GM10248 (cell line): ENCODE data around the gene ZDHHC16.

Experiments used
- CTCF ChIA-PET: fragments of 300-600 bp; sonication (Branson Sonifier 250); formaldehyde crosslinking; extraction: SDS; loops from one replicate; lab custom pipeline; 2021; ENCODE audit warnings: antibody characterized with exemption; lab: Yijun Ruan, JAX
- POLR2A ChIA-PET: fragments of 350-650 bp; sonication (Branson Sonifier 250); formaldehyde crosslinking; extraction: SDS; loops from one replicate; lab custom pipeline; 2020; ENCODE audit warnings: antibody characterized with exemption; lab: Yijun Ruan, JAX
- DNase-seq: peaks from one replicate; pipeline ENCODE4 v3.0.0; 2012; ENCODE audit errors: extremely low spot score
- TF ChIP-seq, protein P1 (sequence below): IDR thresholded peaks from 2 replicates; pipeline ENCODE4 v1.5.1; 2012; ENCODE audit warnings: mild to moderate bottlenecking, low read depth; ENCODE audit errors: extremely low read depth, missing control alignments, control extremely low read depth

Gene ZDHHC16

GRCh38 chr10:97499561-97500296 is 53.8 kb downstream of the ZDHHC16 start:
- no peak for DNase-seq
- CTCF ChIA-PET = interaction anchor here (0.8 to 1.8 kb wide), 6 partner anchors 10 to 91 kb away, joined by 3 to 7 read pairs (median 3); no protein-coding TSS in a partner anchor
- TF ChIP-seq, protein P1, sequence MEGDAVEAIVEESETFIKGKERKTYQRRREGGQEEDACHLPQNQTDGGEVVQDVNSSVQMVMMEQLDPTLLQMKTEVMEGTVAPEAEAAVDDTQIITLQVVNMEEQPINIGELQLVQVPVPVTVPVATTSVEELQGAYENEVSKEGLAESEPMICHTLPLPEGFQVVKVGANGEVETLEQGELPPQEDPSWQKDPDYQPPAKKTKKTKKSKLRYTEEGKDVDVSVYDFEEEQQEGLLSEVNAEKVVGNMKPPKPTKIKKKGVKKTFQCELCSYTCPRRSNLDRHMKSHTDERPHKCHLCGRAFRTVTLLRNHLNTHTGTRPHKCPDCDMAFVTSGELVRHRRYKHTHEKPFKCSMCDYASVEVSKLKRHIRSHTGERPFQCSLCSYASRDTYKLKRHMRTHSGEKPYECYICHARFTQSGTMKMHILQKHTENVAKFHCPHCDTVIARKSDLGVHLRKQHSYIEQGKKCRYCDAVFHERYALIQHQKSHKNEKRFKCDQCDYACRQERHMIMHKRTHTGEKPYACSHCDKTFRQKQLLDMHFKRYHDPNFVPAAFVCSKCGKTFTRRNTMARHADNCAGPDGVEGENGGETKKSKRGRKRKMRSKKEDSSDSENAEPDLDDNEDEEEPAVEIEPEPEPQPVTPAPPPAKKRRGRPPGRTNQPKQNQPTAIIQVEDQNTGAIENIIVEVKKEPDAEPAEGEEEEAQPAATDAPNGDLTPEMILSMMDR = no peak
- POLR2A ChIA-PET = no interaction called here

- TF ChIP-seq, protein P1 = no peak
- POLR2A ChIA-PET = no interaction called here
- CTCF ChIA-PET = no interaction called here
- DNase-seq = no peak
Observed at GRCh38 chr10:97500297-97500575, 54.3 kb downstream of the ZDHHC16 start.

- POLR2A ChIA-PET = no interaction called here
- no peak for DNase-seq
- TF ChIP-seq, protein P1 = no peak
- CTCF ChIA-PET = no interaction called here
Observed at GRCh38 chr10:97502916-97503315, 56.9 kb downstream of the ZDHHC16 start.

DNA sequence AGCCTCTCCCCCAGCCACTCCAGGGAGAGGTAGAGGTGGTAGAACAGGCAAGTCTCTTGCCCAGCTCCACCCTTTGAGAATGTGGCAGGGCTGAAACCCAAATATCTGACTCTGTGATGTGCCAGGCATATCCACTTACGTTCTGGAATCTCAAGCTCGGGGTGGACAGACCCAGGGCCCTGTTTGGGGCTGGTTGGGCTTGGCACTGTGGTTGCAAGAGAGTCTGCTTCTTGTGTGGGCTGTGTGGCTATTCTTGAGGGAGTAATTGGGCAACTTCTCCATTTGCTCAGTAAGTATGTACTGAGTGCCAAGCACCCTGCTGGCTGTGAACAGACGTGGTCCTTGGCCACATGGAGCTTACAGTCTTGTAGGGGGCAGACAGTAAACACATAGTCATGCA is 57.4 kb downstream of the ZDHHC16 start:
- DNase-seq = no peak
- ChIA-PET CTCF (no interaction called here), POLR2A (no interaction called here)
- TF ChIP-seq, protein P1 = no peak

GRCh38 chr10:97505152-97505551 is 59.2 kb downstream of the ZDHHC16 start:
- ChIA-PET CTCF (interaction anchor here (1.0 to 1.4 kb wide), 2 partner anchors 10 to 22 kb away, joined by 3 read pairs; no protein-coding TSS in a partner anchor), POLR2A (no interaction called here)
- no peak for DNase-seq
- TF ChIP-seq, protein P1 = no peak

DNA sequence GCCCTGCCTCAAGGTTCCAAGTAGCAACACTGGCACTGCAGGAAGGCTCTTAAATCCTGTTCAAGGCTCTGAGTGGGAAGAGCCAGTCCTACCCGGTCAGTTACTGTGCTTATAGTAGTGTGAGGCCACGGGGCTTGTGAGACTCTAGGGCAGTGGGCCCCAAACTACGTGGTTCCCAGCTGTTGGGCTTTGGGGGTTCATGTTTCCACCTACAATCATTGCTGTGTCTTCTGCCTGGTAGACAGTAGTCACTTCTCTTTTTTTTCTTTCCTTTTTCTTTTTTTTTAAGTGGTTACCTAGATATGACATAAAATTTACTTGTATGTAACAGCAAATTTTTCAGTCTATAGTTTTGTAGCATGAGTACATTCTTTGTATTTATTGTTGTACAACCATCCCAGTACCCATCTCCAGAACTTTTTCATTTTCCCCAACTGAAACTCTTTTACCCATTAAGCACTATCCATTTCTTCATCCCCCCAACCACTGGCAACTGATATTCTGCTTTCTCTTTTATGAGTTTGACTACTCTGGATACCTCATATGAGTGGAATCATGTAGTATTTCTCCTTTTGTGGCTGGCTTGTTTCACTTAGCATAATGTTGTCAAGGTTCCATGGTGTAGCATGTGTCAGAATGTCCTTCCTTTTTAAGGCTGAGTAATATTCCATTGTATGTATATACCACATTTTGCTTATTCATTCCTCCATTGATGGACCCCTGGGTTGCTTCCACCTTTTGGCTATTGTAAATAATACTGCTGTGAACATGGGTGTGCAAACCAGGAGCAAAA is 60.4 kb downstream of the ZDHHC16 start:
- POLR2A ChIA-PET = no interaction called here
- CTCF ChIA-PET = interaction anchor here (1.4 kb wide), 1 partner anchor 24 kb away, joined by 3 read pairs; no protein-coding TSS in a partner anchor
- no peak for DNase-seq
- TF ChIP-seq, protein P1 = no peak
